ENCODE measurements around the gene MRPS21.

Gene MRPS21

DNA sequence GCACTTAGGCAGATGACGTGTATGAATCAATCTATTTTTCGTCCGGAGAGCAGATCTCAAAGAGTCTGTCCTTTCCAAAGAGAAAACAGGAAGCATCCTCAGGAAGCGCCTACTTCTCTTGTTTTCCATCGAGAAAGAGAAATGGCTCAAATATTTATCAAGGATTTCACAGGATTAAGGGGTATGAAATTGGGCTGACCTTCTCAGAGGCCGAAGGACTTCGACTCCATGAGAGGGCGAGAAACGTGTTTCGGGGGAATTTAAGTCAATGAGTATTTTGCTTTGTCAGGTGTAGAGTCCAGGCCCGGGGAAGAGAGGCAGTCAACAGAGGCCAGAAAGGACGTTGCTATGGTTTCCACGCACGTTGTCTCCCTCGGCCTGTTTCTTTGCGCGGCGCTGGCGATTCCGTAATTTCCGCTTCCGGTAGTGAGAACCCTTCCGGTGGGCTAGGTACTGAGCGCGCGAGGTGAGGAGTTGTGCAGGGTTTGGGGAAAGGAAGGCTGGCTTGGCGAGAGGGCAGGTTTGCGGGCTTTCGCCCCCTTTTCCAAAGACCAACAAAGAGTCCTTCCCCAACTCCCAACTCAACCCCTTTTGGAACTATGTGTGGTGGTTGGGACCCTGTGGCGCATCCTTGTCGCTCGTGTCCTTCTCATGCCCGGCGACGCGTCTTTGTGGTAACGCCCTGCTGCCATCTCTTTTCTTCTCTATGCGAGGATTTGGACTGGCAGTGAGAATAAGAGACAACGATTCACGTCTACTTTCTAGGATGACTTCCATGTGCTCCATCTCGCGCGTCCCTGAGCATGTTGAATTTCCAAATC lies at the start of gene MRPS21:
Gene MRPS21, plus strand, starts transcription at position 429 of the 821 bp plus-strand sequence. CDS start 506 bp downstream, outside the sequence.
- DNase-seq (ENCODE audit: low read depth, low spot score), result peak; percentile 73

DNA sequence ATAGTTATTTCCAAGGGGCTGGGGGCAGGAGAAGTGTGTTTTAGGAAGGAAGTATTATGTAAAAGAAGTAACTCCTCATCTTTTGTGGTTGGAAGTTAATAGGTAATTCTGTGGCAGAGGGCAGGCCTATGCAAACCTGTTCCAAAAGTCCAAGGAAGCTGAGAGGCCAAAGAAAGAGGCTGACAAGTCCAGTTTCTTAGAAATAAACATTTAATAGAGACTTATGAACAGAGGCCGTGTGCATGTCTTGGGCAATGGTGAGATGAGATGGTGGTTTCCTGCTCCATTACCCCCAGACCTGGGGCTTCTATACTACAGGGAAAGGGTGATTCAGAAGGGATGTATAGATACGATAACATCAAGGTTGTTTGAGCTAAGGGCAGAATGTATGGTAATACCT lies 43.7 kb upstream of the MRPS21 start:
- no peak for DNase-seq (ENCODE audit: low read depth, low spot score)

GRCh38 chr1:150256198-150256553 lies 37.5 kb upstream of the MRPS21 start:
- DNase-seq (ENCODE audit: low read depth, low spot score), result no peak

DNA sequence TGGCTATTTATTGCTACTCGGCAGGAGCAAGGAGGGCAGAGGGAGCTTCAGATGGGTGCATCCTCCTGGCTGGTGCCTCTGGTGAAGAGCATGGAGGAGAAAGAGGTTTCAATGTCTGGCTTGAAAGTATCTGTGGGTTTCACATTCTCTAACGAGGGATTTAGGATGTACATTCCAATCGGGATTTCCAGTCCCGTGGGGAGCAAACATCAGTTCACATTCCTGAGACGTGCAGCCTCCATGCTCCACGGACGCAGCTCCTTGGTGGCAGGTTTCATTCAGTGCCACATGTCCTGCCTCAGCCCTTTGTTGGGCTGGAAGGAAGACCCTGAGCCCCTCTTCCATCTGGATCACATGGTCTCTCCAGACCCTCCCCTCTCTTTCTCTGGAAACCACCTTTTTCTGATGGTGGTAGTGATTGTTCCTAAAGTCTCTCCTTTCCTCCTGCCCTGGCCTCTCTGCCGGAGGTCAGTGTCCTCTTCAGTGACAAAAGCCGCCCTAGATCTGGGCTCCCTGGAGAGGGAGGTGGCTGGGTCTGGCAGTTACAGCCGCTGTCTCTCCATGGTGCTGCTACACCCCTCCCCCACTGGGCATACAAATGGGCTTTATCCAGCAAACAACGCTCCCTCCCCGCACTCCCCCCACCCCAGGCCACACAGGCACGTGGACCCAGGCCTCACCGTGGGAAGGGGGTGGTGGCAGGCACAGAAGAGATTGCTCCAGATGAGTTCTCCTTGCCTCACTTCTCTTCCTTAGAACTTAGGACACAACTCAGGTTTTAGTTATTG lies 36.9 kb upstream of the MRPS21 start:
- DNase-seq (ENCODE audit: low read depth, low spot score), result no peak

DNA sequence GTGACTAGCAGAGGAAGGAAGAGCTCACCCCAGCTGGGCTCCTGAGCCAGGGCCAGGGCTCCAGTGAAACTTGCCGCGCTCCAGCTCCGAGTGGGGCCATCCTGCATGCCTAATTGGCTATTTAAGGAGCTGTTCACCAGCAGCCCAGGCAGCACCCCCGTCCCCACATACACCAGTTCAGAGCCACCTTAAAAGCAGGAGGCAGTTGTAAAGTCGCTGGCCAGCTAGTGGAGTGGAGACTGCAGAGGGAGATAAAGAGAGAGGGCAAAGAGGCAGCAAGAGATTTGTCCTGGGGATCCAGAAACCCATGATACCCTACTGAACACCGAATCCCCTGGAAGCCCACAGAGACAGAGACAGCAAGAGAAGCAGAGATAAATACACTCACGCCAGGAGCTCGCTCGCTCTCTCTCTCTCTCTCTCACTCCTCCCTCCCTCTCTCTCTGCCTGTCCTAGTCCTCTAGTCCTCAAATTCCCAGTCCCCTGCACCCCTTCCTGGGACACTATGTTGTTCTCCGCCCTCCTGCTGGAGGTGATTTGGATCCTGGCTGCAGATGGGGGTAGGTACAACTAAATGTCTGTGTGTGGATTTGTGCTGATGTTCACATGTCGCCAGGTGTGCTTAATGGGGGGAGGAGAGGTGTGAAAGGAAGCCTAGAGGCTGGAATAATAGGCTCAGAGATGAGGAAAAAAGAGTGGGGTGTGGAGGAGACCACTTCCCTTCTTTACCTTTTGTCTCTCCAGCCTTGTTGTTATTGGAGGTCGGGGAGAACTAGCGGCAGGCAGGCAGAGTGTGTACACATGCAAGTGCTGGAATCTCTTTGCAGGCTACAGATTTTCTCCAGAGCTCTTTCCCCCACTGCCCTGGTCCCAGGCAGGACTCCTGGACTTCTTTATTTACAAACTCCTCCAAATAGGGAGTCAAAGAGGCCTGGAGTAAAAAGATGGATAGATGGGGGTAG lies 35.8 kb upstream of the MRPS21 start, which contains the start of gene CA14:
Gene CA14, plus strand, starts transcription at position 151 of the 962 bp plus-strand sequence. Its CDS starts 355 bp downstream, at position 506.
- no peak for DNase-seq (ENCODE audit: low read depth, low spot score)

DNA sequence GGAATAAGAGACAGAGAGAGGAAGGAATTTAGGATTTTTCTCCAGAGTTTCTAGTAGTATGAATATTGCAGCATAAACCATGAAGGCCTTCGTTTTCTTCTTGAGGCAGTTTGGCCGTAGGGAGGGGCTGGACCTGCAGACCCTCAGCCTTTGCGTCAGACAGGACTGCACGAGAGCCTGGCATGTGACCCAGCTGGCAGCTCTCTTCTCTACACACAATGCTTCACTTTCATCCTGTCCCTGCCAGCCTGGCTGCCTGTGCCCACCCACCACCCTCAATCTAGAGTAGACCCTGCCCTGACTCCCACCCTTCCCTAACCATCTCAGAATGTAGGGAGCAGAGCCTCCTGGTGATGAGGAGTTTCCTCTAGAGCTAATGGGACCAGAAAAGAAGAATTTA lies 34.4 kb upstream of the MRPS21 start:
- DNase-seq (ENCODE audit: low read depth, low spot score), result no peak

- DNase-seq (ENCODE audit: low read depth, low spot score), result no peak
These were observed 33.6 kb upstream of the MRPS21 start for GRCh38 chr1:150259758-150260669.

DNA sequence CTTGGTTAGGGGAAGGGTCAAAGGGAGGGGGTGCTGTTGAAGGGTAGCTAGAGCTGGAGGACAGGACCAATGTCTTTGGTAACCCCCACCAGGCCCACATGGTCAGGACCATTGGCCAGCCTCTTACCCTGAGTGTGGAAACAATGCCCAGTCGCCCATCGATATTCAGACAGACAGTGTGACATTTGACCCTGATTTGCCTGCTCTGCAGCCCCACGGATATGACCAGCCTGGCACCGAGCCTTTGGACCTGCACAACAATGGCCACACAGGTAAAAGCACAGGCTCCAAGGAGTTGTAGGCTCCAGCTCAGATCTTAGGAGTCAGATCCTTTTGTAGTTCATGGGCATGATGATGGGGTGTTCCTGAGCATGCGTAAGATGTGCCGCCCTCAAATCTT lies 32.3 kb upstream of the MRPS21 start:
- DNase-seq (ENCODE audit: low read depth, low spot score), result no peak

DNA sequence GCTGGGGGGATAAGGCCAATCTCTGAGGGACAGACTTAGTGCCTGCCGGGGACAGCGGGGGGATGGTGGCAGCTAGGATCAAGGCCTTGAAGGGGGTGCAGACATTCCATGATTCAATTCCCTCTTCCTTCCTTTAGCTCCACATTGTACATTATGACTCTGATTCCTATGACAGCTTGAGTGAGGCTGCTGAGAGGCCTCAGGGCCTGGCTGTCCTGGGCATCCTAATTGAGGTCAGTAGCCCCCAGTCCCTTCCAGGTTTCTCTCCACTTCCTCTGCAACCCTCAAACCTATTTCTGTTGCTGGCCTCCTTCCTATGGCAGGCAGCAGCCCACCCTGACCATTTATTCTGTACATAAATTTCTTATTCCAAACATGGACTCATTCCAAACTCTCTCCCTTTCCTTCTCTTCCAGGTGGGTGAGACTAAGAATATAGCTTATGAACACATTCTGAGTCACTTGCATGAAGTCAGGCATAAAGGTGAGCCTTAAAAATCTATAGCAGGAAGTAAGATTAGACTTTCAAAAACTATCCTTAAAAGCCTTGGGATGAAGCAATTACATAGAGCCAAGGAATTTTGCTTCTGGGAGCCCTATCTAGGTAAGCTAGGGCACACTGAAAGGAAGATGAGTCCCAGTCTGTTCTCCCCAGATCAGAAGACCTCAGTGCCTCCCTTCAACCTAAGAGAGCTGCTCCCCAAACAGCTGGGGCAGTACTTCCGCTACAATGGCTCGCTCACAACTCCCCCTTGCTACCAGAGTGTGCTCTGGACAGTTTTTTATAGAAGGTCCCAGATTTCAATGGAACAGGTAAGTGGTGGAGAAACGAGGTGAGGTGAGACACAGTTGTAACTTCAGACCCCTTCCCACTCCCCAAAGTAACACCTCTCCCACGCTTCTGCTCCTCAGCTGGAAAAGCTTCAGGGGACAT lies 31.0 kb upstream of the MRPS21 start:
- DNase-seq (ENCODE audit: low read depth, low spot score), result no peak

DNA sequence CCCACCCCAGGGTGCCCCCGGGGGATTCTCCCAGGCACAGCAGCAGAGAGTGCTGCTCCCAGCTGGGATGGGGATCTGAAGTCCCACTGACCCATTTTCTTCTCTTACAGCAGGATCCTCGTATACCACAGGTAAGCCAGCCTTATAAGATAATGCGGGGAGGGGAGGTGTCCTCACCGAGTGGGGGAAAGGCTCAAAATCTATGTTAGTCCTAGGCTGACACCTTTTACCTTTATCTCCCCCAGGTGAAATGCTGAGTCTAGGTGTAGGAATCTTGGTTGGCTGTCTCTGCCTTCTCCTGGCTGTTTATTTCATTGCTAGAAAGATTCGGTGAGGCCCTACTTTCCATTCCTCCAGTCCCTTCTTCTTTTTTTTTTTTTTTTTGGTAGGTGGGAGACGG lies 30.1 kb upstream of the MRPS21 start:
- DNase-seq (ENCODE audit: low read depth, low spot score), result no peak

GRCh38 chr1:150267896-150268295 lies 25.8 kb upstream of the MRPS21 start:
- DNase-seq (ENCODE audit: low read depth, low spot score), result no peak

DNA sequence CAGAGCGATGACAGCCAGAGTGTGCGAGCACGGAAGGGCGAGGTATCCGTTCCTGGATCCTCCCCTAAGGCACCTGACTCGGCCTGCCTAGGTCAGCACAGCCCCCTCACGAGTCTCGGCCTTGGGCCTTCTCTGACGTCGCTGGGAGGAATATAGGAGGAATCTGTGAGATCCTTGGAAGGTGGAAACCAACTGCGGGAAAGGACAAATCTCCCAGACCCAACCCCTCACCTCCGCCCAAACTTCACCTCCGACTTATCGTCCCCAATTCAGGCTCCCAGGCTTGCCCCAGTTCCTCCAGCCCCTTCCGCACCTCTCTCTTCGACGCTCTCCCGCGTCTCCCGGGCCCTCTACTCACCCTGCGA lies 25.3 kb upstream of the MRPS21 start:
- no peak for DNase-seq (ENCODE audit: low read depth, low spot score)

DNA sequence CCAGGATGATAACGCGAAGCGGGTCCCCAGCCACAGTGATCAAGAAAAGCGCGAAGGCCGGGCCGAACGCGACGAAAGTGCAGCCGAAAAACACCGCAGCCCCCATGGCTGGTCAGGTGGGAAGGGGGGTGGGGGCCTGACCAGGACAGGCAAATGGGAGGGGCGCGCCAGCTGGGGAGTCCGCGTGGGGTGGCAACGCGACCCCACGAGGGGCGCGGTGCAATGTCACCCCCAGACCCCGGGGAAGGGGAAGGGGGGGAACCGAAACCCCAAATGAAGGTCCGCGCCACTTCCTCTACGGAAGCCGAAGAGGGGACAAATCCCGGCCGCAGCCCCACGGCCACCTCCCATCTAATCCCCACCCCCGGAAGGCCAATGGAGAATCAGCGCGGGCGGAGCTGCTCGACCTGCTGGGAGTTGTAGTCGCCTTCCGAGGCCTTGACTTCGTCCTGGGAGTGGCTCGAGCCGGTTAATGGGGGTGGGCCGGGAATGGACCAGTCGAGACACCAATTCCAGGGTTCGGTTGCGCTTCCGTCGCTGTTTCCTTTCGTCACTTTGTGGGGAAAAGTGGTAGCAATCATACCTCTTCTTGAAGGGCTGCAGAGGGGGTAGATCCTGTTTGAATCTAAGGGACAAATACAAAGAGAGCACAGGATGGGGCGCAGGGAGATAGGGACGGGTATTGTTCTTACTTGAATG lies 24.8 kb upstream of the MRPS21 start, which contains the start of gene APH1A:
Gene APH1A, minus strand, starts transcription at position 312 of the 699 bp plus-strand sequence. Its CDS starts 206 bp downstream, at position 106.
- DNase-seq (ENCODE audit: low read depth, low spot score), result peak; percentile 87

DNA sequence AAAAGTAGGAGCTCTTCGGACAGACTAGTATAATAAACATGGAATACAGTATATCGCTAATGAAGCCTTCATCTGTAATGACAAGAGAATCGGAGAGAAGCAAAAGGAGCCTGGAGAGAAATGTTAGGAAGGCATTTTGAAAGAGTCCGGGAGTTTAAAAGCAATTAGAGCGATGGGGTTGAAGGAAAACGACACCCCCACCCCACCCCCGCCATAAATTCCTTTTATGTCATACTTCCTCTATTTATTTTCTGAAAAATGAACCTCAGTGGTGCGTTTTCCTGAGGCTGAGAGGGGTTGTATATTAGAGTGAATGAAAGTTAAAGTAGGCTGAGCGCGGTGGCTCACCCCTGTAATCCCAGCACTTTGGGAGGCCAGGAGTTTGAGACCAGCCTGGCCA lies 24.2 kb upstream of the MRPS21 start:
- DNase-seq (ENCODE audit: low read depth, low spot score), result no peak

DNA sequence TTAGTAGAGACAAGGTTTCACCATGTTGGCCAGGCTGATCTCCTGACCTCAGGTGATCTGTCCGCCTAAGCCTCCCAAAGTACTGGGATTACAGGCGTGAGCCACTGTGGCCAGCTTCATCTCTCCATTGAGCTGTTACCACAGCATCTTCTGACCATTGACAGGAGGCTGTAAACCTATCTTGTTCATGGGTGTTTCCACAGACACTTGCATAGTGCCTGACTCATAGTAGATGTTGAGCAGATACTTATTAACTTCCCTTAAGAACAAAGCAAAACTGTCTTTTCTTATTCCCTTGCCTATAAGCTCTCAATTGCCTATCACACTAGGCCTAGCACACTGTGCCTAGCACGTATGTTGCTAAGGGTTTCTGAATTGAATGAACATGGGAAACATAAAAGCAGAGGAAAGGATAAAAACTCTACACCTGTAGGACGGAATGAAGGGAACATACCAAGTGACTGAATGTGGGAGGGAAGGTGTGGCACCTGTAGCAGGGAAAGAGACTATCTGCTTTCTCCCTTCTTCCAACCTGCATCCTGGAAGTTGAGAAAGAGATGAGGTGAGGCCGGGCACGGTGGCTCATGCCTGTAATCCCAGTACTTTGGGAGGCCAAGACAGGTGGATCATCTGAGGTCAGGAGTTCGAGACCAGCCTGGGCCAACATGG lies 22.2 kb upstream of the MRPS21 start:
- DNase-seq (ENCODE audit: low read depth, low spot score), result no peak

- DNase-seq (ENCODE audit: low read depth, low spot score), result no peak
These were observed 20.4 kb upstream of the MRPS21 start for GRCh38 chr1:150273311-150273710.

- no peak for DNase-seq (ENCODE audit: low read depth, low spot score)
These were observed 13.4 kb upstream of the MRPS21 start for GRCh38 chr1:150280138-150280707.

GRCh38 chr1:150281221-150281757 lies 12.4 kb upstream of the MRPS21 start:
- no peak for DNase-seq (ENCODE audit: low read depth, low spot score)

Data from activated naive CD8-positive, alpha-beta T cell treated with anti-CD3 and anti-CD28 coated beads, Interleukin-2, amount 50 U/mL, for 16 hours (primary cell).